K562 (cell line): Measurements from ENCODE around the gene PWWP2A. TPM values are rescaled to one million over a fixed set of nuclear protein-coding genes. Genes with fewer than 3 reads are reported as not detected.

Experiments
- CHD1 ChIP-seq: fragments of 200-600 bp; sonication (generic); IDR thresholded peaks from one replicate; pipeline ENCODE4 v1.6.1; 2012; ENCODE audit warnings: mild to moderate bottlenecking, moderate library complexity, low read length, inconsistent platforms
- EWSR1 ChIP-seq: fragments of 450-650 bp; IDR thresholded peaks from 2 replicates; pipeline ENCODE4 v1.6.1; 2018; ENCODE audit warnings: borderline replicate concordance, mild to moderate bottlenecking, low read depth, moderate library complexity; ENCODE audit not compliant: partially characterized antibody
- FUS ChIP-seq: fragments of 200-400 bp; formaldehyde crosslinking; optimal IDR thresholded peaks from 2 replicates; pipeline ENCODE3; 2017; ENCODE audit warnings: low read depth, low read length
- ILF3 ChIP-seq: fragments of 450-650 bp; IDR thresholded peaks from 2 replicates; pipeline ENCODE4 v1.6.1; 2018; ENCODE audit warnings: antibody characterized with exemption, mild to moderate bottlenecking, moderate library complexity, borderline replicate concordance
- MAZ ChIP-seq, 2 experiments: fragments of 450-650 bp in 1 of 2; sonication (generic) in 1 of 2; formaldehyde crosslinking; IDR thresholded peaks in 1 of 2; conservative IDR thresholded peaks in 1 of 2; 2 replicates each; pipeline versions ENCODE4 v1.4.0 to v1.5.0; 2020; ENCODE audit warnings: mild to moderate bottlenecking in 1 of 2, missing genetic modification reagents in 1 of 2
- RHOXF2B ChIP-seq: fragments of 250-450 bp; sonication (Bioruptor Pico); conservative IDR thresholded peaks from 2 replicates; pipeline ENCODE4 v1.5.1; 2021
- SMARCA4 ChIP-seq: fragments of 450-650 bp; IDR thresholded peaks from 2 replicates; pipeline ENCODE4 v1.6.1; 2016
- ZBTB7A ChIP-seq: IDR thresholded peaks from 2 replicates; pipeline ENCODE4 v1.6.1; 2011; ENCODE audit warnings: low read depth, mild to moderate bottlenecking, low read length, moderate library complexity, borderline replicate concordance; ENCODE audit not compliant: control insufficient read depth
- ZBTB8A ChIP-seq: fragments of 450-650 bp; IDR thresholded peaks from 2 replicates; pipeline ENCODE4 v1.6.1; 2018; ENCODE audit warnings: mild to moderate bottlenecking, moderate library complexity; ENCODE audit not compliant: partially characterized antibody
- ZNF224 ChIP-seq: sonication (generic); formaldehyde crosslinking; IDR thresholded peaks from 2 replicates; pipeline ENCODE4 v1.8.0; 2022; ENCODE audit warnings: mild to moderate bottlenecking, missing genetic modification reagents
- ZNF785 ChIP-seq: fragments of 250-450 bp; sonication (Bioruptor Pico); IDR thresholded peaks from 2 replicates; pipeline ENCODE4 v1.4.0; 2020; ENCODE audit warnings: mild to moderate bottlenecking
- ZZZ3 ChIP-seq: fragments of 450-650 bp; IDR thresholded peaks from 2 replicates; pipeline ENCODE4 v1.6.1; 2016; ENCODE audit warnings: antibody characterized with exemption, mild to moderate bottlenecking, moderate library complexity
- polyA plus RNA-seq, 8 experiments: library from polyadenylated mRNA; depleted of rRNA in 4 of 8; stranded (reverse) in 5 of 8; unstranded in 3 of 8; fragments of >200 nt; fragmentation: Nextera tagmentation in 2 of 8; fragmentation: Illumina TruSeq in 1 of 8; extraction: Ambion mirVana in 2 of 8; extraction: Trizol in 1 of 8; gene quantifications; 2 replicates each; pipeline versions ENCODE4 v1.2.1 to v1.2.3, GENCODE V29; 2011 to 2014; ENCODE audit warnings: inconsistent platforms in 1 of 8, missing spikeins in 1 of 8
- total RNA-seq, 7 experiments: library from RNA; depleted of rRNA in 6 of 7; stranded (reverse); fragments of >200 nt in 6 of 7; fragmentation: Illumina TruSeq in 2 of 7; extraction: Trizol in 2 of 7; gene quantifications; 2 replicates each; pipeline versions ENCODE4 v1.2.1 to v1.2.3, GENCODE V29; 2011 to 2021; ENCODE audit warnings: low replicate concordance in 1 of 7
- TF ChIP-seq, protein P1 (sequence below): fragments of 450-650 bp; IDR thresholded peaks from 2 replicates; pipeline ENCODE4 v1.6.1; 2016; ENCODE audit warnings: low read depth, mild to moderate bottlenecking, moderate library complexity
- TF ChIP-seq, protein P2 (sequence below): fragments of 450-650 bp; formaldehyde crosslinking; IDR thresholded peaks from 2 replicates; pipeline ENCODE4 v1.4.0; 2020; ENCODE audit warnings: mild to moderate bottlenecking, moderate library complexity
- TF ChIP-seq, protein P3 (sequence below): fragments of 200-800 bp; sonication (Bioruptor generic); IDR thresholded peaks from 2 replicates; pipeline ENCODE4 v1.6.1; 2017; ENCODE audit warnings: missing genetic modification characterization, missing compliant biosample characterization
- TF ChIP-seq, protein P4 (sequence below), 2 experiments: fragments of 250-450 bp in 1 of 2; fragments of 450-650 bp in 1 of 2; sonication (Bioruptor Pico) in 1 of 2; IDR thresholded peaks; 2 replicates each; pipeline versions ENCODE4 v1.6.1 to v1.8.0; 2016 to 2021; ENCODE audit warnings: mild to moderate bottlenecking in 2 of 2, moderate library complexity in 2 of 2, missing compliant biosample characterization in 1 of 2, missing genetic modification characterization in 1 of 2
- TF ChIP-seq, protein P5 (sequence below): fragments of 450-650 bp; IDR thresholded peaks from 2 replicates; pipeline ENCODE4 v1.6.1; 2017; ENCODE audit warnings: antibody characterized with exemption, mild to moderate bottlenecking

Gene PWWP2A
- total and polyA plus RNA-seq, 9 of the 15 experiments (the other 6 are each of a cell fraction or from before 2014, with no cell fraction given), result 2.7 to 26.3 (median 14.6) TPM

DNA sequence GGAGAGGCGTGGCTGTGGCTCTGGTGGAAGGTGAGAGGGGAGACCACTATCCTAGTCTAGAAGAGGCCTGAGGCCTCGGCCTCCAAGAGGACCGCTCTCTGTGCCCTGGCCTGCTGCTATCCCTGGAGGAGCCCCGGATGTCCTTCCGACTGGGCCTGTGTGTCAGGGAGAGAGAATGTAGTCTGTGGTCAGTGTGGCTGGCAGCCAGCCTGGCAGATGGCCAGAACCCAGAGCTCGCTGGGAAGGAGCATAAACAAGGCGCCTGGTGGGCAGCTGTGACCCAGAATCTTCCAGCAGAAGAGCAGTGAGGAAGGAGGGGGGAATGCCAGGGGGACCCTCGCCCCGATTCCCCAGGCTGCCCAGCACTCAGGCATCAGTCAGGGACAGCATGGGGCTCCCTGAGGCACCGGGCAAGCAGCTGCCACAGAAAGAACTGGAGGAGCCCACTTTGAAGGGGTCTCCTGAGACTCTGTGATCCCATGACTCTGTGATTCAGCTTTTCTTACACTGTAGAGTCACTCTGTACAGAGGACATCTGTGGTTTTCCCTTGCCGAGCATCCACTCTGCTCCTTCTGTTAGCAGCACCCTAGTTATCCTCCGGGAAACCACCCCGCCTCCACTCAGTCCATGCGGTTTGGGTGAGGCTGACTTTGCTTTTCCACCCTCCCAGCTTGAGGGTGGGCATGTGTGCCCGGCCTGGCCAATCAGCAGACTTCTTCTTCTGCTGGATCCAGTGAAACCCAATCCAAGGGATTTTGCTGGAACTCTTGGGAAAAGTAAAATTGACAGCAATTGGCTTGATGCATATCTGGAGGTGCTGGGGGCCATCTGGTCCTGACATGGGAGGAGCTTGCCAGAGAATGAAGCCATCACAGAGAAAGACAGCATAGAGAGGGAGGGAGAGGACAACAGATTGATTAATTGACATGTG is 46.2 kb upstream of the PWWP2A start (continued):
- TF ChIP-seq, protein P1, sequence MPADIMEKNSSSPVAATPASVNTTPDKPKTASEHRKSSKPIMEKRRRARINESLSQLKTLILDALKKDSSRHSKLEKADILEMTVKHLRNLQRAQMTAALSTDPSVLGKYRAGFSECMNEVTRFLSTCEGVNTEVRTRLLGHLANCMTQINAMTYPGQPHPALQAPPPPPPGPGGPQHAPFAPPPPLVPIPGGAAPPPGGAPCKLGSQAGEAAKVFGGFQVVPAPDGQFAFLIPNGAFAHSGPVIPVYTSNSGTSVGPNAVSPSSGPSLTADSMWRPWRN, result no peak
- TF ChIP-seq, protein P2, sequence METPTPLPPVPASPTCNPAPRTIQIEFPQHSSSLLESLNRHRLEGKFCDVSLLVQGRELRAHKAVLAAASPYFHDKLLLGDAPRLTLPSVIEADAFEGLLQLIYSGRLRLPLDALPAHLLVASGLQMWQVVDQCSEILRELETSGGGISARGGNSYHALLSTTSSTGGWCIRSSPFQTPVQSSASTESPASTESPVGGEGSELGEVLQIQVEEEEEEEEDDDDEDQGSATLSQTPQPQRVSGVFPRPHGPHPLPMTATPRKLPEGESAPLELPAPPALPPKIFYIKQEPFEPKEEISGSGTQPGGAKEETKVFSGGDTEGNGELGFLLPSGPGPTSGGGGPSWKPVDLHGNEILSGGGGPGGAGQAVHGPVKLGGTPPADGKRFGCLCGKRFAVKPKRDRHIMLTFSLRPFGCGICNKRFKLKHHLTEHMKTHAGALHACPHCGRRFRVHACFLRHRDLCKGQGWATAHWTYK (CRISPR knock-in tag), result no peak
- TF ChIP-seq, protein P3, sequence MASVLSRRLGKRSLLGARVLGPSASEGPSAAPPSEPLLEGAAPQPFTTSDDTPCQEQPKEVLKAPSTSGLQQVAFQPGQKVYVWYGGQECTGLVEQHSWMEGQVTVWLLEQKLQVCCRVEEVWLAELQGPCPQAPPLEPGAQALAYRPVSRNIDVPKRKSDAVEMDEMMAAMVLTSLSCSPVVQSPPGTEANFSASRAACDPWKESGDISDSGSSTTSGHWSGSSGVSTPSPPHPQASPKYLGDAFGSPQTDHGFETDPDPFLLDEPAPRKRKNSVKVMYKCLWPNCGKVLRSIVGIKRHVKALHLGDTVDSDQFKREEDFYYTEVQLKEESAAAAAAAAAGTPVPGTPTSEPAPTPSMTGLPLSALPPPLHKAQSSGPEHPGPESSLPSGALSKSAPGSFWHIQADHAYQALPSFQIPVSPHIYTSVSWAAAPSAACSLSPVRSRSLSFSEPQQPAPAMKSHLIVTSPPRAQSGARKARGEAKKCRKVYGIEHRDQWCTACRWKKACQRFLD (CRISPR knock-in tag), result no peak
- TF ChIP-seq MAZ (CRISPR knock-in tag; conservative IDR thresholded peaks at IDR 0.05 in 1 of 2, IDR thresholded peaks at IDR 0.05 in 1 of 2) (no peak), ZNF785 (CRISPR knock-in tag) (no peak), CHD1 (no peak), ZZZ3 (no peak), FUS (no peak), ZNF224 (no peak), ZBTB7A (no peak), ILF3 (no peak), RHOXF2B (CRISPR knock-in tag) (no peak), ZBTB8A (no peak), EWSR1 (no peak), SMARCA4 (no peak)
- TF ChIP-seq, protein P4, sequence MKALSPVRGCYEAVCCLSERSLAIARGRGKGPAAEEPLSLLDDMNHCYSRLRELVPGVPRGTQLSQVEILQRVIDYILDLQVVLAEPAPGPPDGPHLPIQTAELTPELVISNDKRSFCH (CRISPR knock-in tag; IDR thresholded peaks at IDR 0.05), result no peak
- TF ChIP-seq, protein P4 (tag; IDR thresholded peaks at IDR 0.05), result no peak
- TF ChIP-seq, protein P5, sequence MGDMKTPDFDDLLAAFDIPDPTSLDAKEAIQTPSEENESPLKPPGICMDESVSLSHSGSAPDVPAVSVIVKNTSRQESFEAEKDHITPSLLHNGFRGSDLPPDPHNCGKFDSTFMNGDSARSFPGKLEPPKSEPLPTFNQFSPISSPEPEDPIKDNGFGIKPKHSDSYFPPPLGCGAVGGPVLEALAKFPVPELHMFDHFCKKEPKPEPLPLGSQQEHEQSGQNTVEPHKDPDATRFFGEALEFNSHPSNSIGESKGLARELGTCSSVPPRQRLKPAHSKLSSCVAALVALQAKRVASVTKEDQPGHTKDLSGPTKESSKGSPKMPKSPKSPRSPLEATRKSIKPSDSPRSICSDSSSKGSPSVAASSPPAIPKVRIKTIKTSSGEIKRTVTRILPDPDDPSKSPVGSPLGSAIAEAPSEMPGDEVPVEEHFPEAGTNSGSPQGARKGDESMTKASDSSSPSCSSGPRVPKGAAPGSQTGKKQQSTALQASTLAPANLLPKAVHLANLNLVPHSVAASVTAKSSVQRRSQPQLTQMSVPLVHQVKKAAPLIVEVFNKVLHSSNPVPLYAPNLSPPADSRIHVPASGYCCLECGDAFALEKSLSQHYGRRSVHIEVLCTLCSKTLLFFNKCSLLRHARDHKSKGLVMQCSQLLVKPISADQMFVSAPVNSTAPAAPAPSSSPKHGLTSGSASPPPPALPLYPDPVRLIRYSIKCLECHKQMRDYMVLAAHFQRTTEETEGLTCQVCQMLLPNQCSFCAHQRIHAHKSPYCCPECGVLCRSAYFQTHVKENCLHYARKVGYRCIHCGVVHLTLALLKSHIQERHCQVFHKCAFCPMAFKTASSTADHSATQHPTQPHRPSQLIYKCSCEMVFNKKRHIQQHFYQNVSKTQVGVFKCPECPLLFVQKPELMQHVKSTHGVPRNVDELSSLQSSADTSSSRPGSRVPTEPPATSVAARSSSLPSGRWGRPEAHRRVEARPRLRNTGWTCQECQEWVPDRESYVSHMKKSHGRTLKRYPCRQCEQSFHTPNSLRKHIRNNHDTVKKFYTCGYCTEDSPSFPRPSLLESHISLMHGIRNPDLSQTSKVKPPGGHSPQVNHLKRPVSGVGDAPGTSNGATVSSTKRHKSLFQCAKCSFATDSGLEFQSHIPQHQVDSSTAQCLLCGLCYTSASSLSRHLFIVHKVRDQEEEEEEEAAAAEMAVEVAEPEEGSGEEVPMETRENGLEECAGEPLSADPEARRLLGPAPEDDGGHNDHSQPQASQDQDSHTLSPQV, result no peak
